Measurements from ENCODE around the gene GRB2.

The GRB2 gene

GRCh38 chr17:75335315-75335714 is 70.2 kb downstream of the GRB2 start:
- Histone ChIP-seq H3K27me3 (replicated peaks; ENCODE audit: control insufficient read depth, insufficient read depth, low read length) (no peaks in the 10 kb centered on the region), H3K36me3 (ENCODE audit: control insufficient read depth, insufficient read depth, low read length) (peaks cover 4% of the 10 kb centered on the region), H3K4me3 (replicated peaks; ENCODE audit: low read depth, low read length) (no peak overlapping the region)
- TF ChIP-seq CTCF (IDR thresholded peaks at IDR 0.05; ENCODE audit: insufficient read depth, low read length, poor library complexity, severe bottlenecking), result no peak
- no peak for DNase-seq (ENCODE audit: extremely low read depth, insufficient read length)

- Histone ChIP-seq H3K36me3 (ENCODE audit: control insufficient read depth, insufficient read depth, low read length) (peaks cover 6% of the 10 kb centered on the region), H3K27me3 (replicated peaks; ENCODE audit: control insufficient read depth, insufficient read depth, low read length) (no peaks in the 10 kb centered on the region), H3K4me3 (replicated peaks; ENCODE audit: low read depth, low read length) (no peak overlapping the region)
- no peak for TF ChIP-seq CTCF (IDR thresholded peaks at IDR 0.05; ENCODE audit: insufficient read depth, low read length, poor library complexity, severe bottlenecking)
- no peak for DNase-seq (ENCODE audit: extremely low read depth, insufficient read length)
Observed at GRCh38 chr17:75334723-75335122, 70.8 kb downstream of the GRB2 start.

GRCh38 chr17:75331671-75332070 is 73.8 kb downstream of the GRB2 start:
- DNase-seq (ENCODE audit: extremely low read depth, insufficient read length), result no peak
- Histone ChIP-seq H3K4me3 (replicated peaks; ENCODE audit: low read depth, low read length) (no peak overlapping the region), H3K27me3 (replicated peaks; ENCODE audit: control insufficient read depth, insufficient read depth, low read length) (no peaks in the 10 kb centered on the region), H3K36me3 (ENCODE audit: control insufficient read depth, insufficient read depth, low read length) (peaks cover 8% of the 10 kb centered on the region)
- no peak for TF ChIP-seq CTCF (IDR thresholded peaks at IDR 0.05; ENCODE audit: insufficient read depth, low read length, poor library complexity, severe bottlenecking)

GRCh38 chr17:75327757-75328156 is 77.7 kb downstream of the GRB2 start:
- Histone ChIP-seq H3K27me3 (replicated peaks; ENCODE audit: control insufficient read depth, insufficient read depth, low read length) (no peaks in the 10 kb centered on the region), H3K36me3 (ENCODE audit: control insufficient read depth, insufficient read depth, low read length) (peaks cover 11% of the 10 kb centered on the region), H3K4me3 (replicated peaks; ENCODE audit: low read depth, low read length) (no peak overlapping the region)
- no peak for TF ChIP-seq CTCF (IDR thresholded peaks at IDR 0.05; ENCODE audit: insufficient read depth, low read length, poor library complexity, severe bottlenecking)
- DNase-seq (ENCODE audit: extremely low read depth, insufficient read length), result no peak

GRCh38 chr17:75326226-75326848 is 79.1 kb downstream of the GRB2 start:
- no peak for TF ChIP-seq CTCF (IDR thresholded peaks at IDR 0.05; ENCODE audit: insufficient read depth, low read length, poor library complexity, severe bottlenecking)
- DNase-seq (ENCODE audit: extremely low read depth, insufficient read length), result no peak
- Histone ChIP-seq H3K27me3 (replicated peaks; ENCODE audit: control insufficient read depth, insufficient read depth, low read length) (no peaks in the 10 kb centered on the region), H3K4me3 (replicated peaks; ENCODE audit: low read depth, low read length) (no peak overlapping the region), H3K36me3 (ENCODE audit: control insufficient read depth, insufficient read depth, low read length) (peaks cover 17% of the 10 kb centered on the region)

GRCh38 chr17:75325827-75326225 is 79.7 kb downstream of the GRB2 start:
- Histone ChIP-seq H3K27me3 (replicated peaks; ENCODE audit: control insufficient read depth, insufficient read depth, low read length) (no peaks in the 10 kb centered on the region), H3K4me3 (replicated peaks; ENCODE audit: low read depth, low read length) (no peak overlapping the region), H3K36me3 (ENCODE audit: control insufficient read depth, insufficient read depth, low read length) (peaks cover 18% of the 10 kb centered on the region)
- no peak for DNase-seq (ENCODE audit: extremely low read depth, insufficient read length)
- TF ChIP-seq CTCF (IDR thresholded peaks at IDR 0.05; ENCODE audit: insufficient read depth, low read length, poor library complexity, severe bottlenecking), result no peak
